Stimulated activated memory B cell treated with anti-CD40 and anti-IgM and Interleukin-4, amounts not matched to agents 10 μg/mL and 1 μg/mL and 100 μg/mL, for 72 hours (primary cell): Measurements from ENCODE around the gene HSD17B1.

Experiments used
- ATAC-seq: fragments of 150-1000 bp; cut with Tn5 transposase; 2 replicates; pipeline ENCODE4 v1.10.0; 2021
- H3K27ac Mint-ChIP-seq: one replicate; pipeline ENCODE4 v1.8.0; 2022; ENCODE audit warnings: mild to moderate bottlenecking, mixed read lengths
- H3K27me3 Mint-ChIP-seq: one replicate; pipeline ENCODE4 v1.8.0; 2022; ENCODE audit warnings: mixed read lengths
- H3K36me3 Mint-ChIP-seq: one replicate; pipeline ENCODE4 v1.8.0; 2022; ENCODE audit warnings: mixed read lengths
- H3K4me1 Mint-ChIP-seq: one replicate; pipeline ENCODE4 v1.8.0; 2022; ENCODE audit warnings: mixed read lengths
- H3K4me3 Mint-ChIP-seq: one replicate; pipeline ENCODE4 v1.8.0; 2022; ENCODE audit warnings: mild to moderate bottlenecking, moderate library complexity, mixed read lengths
- H3K9me3 Mint-ChIP-seq: one replicate; pipeline ENCODE4 v1.8.0; 2022; ENCODE audit warnings: mixed read lengths

Gene HSD17B1

GRCh38 chr17:42566215-42566882 lies 13.6 kb downstream of the HSD17B1 start:
- ATAC-seq, result no peak
- Mint-ChIP-seq H3K4me1 (peaks cover 58% of the 10 kb centered on the region), H3K27ac (peak overlapping the region; percentile 87)

GRCh38 chr17:42566883-42567573 lies 14.3 kb downstream of the HSD17B1 start, which contains the start of gene MLX:
Gene MLX, plus strand, starts transcription at chr17:42567100. Its CDS starts 25 bp downstream, at chr17:42567125.
- peaks cover 51% of the 10 kb centered on the region for H3K4me1 Mint-ChIP-seq
- peaks cover 50% of the 10 kb centered on the region for H3K36me3 Mint-ChIP-seq
- H3K9me3 Mint-ChIP-seq, result no peaks in the 10 kb centered on the region
- H3K4me3 Mint-ChIP-seq, result peak within 1 kb of the TSS; percentile 86
- no peaks in the 10 kb centered on the region for H3K27me3 Mint-ChIP-seq
- ATAC-seq, result peak; percentile 90
- peak within 1 kb of the TSS; percentile 87 for H3K27ac Mint-ChIP-seq

More at GRCh38 chr17:42566215-42566882, 13.6 kb downstream of the HSD17B1 start:
- Mint-ChIP-seq H3K36me3 (peaks cover 49% of the 10 kb centered on the region), H3K27me3 (no peaks in the 10 kb centered on the region), H3K9me3 (no peaks in the 10 kb centered on the region), H3K4me3 (peak overlapping the region; percentile 86)

- Mint-ChIP-seq H3K27me3 (no peaks in the 10 kb centered on the region), H3K4me1 (peaks cover 47% of the 10 kb centered on the region), H3K9me3 (no peaks in the 10 kb centered on the region), H3K4me3 (peak overlapping the region; percentile 49), H3K27ac (peak overlapping the region; percentile 87), H3K36me3 (peaks cover 63% of the 10 kb centered on the region)
- no peak for ATAC-seq
Measured at GRCh38 chr17:42568341-42569111, 15.8 kb downstream of the HSD17B1 start.

- Mint-ChIP-seq H3K27me3 (no peaks in the 10 kb centered on the region), H3K4me1 (peaks cover 51% of the 10 kb centered on the region), H3K4me3 (no peak overlapping the region), H3K9me3 (no peaks in the 10 kb centered on the region), H3K27ac (no peak overlapping the region), H3K36me3 (peaks cover 77% of the 10 kb centered on the region)
- no peak for ATAC-seq
Measured at GRCh38 chr17:42571435-42572225, 18.9 kb downstream of the HSD17B1 start.

GRCh38 chr17:42573095-42573494 lies 20.4 kb downstream of the HSD17B1 start:
- H3K27ac Mint-ChIP-seq, result peak overlapping the region; percentile 4
- H3K9me3 Mint-ChIP-seq, result no peaks in the 10 kb centered on the region
- H3K4me3 Mint-ChIP-seq, result no peak overlapping the region
- ATAC-seq, result no peak
- peaks cover 74% of the 10 kb centered on the region for H3K36me3 Mint-ChIP-seq
- peaks cover 56% of the 10 kb centered on the region for H3K4me1 Mint-ChIP-seq
- H3K27me3 Mint-ChIP-seq, result no peaks in the 10 kb centered on the region

GRCh38 chr17:42574463-42574862 lies 21.7 kb downstream of the HSD17B1 start:
- no peak for ATAC-seq
- H3K36me3 Mint-ChIP-seq, result peaks cover 69% of the 10 kb centered on the region
- H3K4me3 Mint-ChIP-seq, result no peak overlapping the region
- no peak overlapping the region for H3K27ac Mint-ChIP-seq
- no peaks in the 10 kb centered on the region for H3K27me3 Mint-ChIP-seq
- no peaks in the 10 kb centered on the region for H3K9me3 Mint-ChIP-seq
- H3K4me1 Mint-ChIP-seq, result peaks cover 59% of the 10 kb centered on the region

GRCh38 chr17:42577140-42577531 lies 24.4 kb downstream of the HSD17B1 start:
- no peak for ATAC-seq
- peak overlapping the region; percentile 82 for H3K4me3 Mint-ChIP-seq
- H3K27ac Mint-ChIP-seq, result peak overlapping the region; percentile 86
- no peaks in the 10 kb centered on the region for H3K27me3 Mint-ChIP-seq
- peaks cover 60% of the 10 kb centered on the region for H3K4me1 Mint-ChIP-seq
- peaks cover 56% of the 10 kb centered on the region for H3K36me3 Mint-ChIP-seq
- no peaks in the 10 kb centered on the region for H3K9me3 Mint-ChIP-seq

- Mint-ChIP-seq H3K36me3 (peaks cover 57% of the 10 kb centered on the region), H3K4me1 (peaks cover 60% of the 10 kb centered on the region), H3K9me3 (no peaks in the 10 kb centered on the region), H3K27me3 (no peaks in the 10 kb centered on the region), H3K4me3 (peak within 1 kb of the TSS; percentile 82), H3K27ac (peak within 1 kb of the TSS; percentile 86)
- ATAC-seq, result peak; percentile 93
Measured at GRCh38 chr17:42577532-42578281, 25.0 kb downstream of the HSD17B1 start, which contains the start of gene PSMC3IP. Gene PSMC3IP, minus strand, starts transcription at chr17:42577729. Its CDS starts 43 bp downstream, at chr17:42577686.

- no peaks in the 10 kb centered on the region for H3K27me3 Mint-ChIP-seq
- H3K27ac Mint-ChIP-seq, result peak overlapping the region; percentile 86
- H3K9me3 Mint-ChIP-seq, result no peaks in the 10 kb centered on the region
- peaks cover 57% of the 10 kb centered on the region for H3K36me3 Mint-ChIP-seq
- H3K4me1 Mint-ChIP-seq, result peaks cover 54% of the 10 kb centered on the region
- peak; percentile 74 for ATAC-seq
- H3K4me3 Mint-ChIP-seq, result peak overlapping the region; percentile 82
Measured at GRCh38 chr17:42578282-42578869, 25.7 kb downstream of the HSD17B1 start.

- no peak for ATAC-seq
- Mint-ChIP-seq H3K4me1 (peaks cover 45% of the 10 kb centered on the region), H3K27ac (peak overlapping the region; percentile 86), H3K9me3 (no peaks in the 10 kb centered on the region), H3K4me3 (peak overlapping the region; percentile 10), H3K27me3 (no peaks in the 10 kb centered on the region), H3K36me3 (peaks cover 56% of the 10 kb centered on the region)
Measured at GRCh38 chr17:42579794-42580551, 27.2 kb downstream of the HSD17B1 start.

GRCh38 chr17:42581744-42582270 lies 29.1 kb downstream of the HSD17B1 start:
- H3K4me1 Mint-ChIP-seq, result peaks cover 45% of the 10 kb centered on the region
- H3K27me3 Mint-ChIP-seq, result no peaks in the 10 kb centered on the region
- peaks cover 53% of the 10 kb centered on the region for H3K36me3 Mint-ChIP-seq
- no peaks in the 10 kb centered on the region for H3K9me3 Mint-ChIP-seq
- peak overlapping the region; percentile 58 for H3K27ac Mint-ChIP-seq
- H3K4me3 Mint-ChIP-seq, result no peak overlapping the region
- no peak for ATAC-seq

- no peak overlapping the region for H3K4me3 Mint-ChIP-seq
- peak overlapping the region; percentile 24 for H3K27ac Mint-ChIP-seq
- H3K4me1 Mint-ChIP-seq, result peaks cover 35% of the 10 kb centered on the region
- no peaks in the 10 kb centered on the region for H3K9me3 Mint-ChIP-seq
- peaks cover 60% of the 10 kb centered on the region for H3K36me3 Mint-ChIP-seq
- no peak for ATAC-seq
- H3K27me3 Mint-ChIP-seq, result no peaks in the 10 kb centered on the region
Measured at GRCh38 chr17:42584880-42585279, 32.2 kb downstream of the HSD17B1 start.

- Mint-ChIP-seq H3K27ac (peak overlapping the region; percentile 24), H3K36me3 (peaks cover 59% of the 10 kb centered on the region), H3K4me3 (no peak overlapping the region), H3K9me3 (no peaks in the 10 kb centered on the region), H3K27me3 (no peaks in the 10 kb centered on the region), H3K4me1 (peaks cover 33% of the 10 kb centered on the region)
- no peak for ATAC-seq
Measured at GRCh38 chr17:42585353-42585752, 32.6 kb downstream of the HSD17B1 start.
